CD14-positive monocyte (primary cell): ENCODE measurements around the gene FBXL16. TPM values are rescaled to one million over a fixed set of nuclear protein-coding genes. Genes with fewer than 3 reads are reported as not detected.

Experiments
- DNase-seq, 3 donors: peaks; one replicate each; pipeline ENCODE4 v3.0.0-alpha.2; 2011 to 2022
- H2AFZ ChIP-seq: 2 replicates; pipeline ENCODE4 v1.6.0; 2012; ENCODE audit warnings: mild to moderate bottlenecking, low read depth, low read length, inconsistent platforms; ENCODE audit not compliant: insufficient read depth, poor library complexity, severe bottlenecking
- H3K27ac ChIP-seq, 2 donors: 1 replicate in 1 of 2; 2 replicates in 1 of 2; pipeline ENCODE4 v1.5.1; 2012 to 2013; ENCODE audit warnings: low read length in 2 of 2, control low read depth in 1 of 2, inconsistent platforms in 1 of 2, low read depth in 1 of 2, mild to moderate bottlenecking in 1 of 2
- H3K27me3 ChIP-seq, 2 donors: one replicate each; pipeline versions ENCODE4 v1.6.0 to v1.6.1; 2011 to 2013; ENCODE audit warnings: low read length in 2 of 2; ENCODE audit not compliant: control insufficient read depth in 2 of 2, insufficient read depth in 2 of 2
- H3K36me3 ChIP-seq, 2 donors: replicated peaks in 1 of 2; 1 replicate in 1 of 2; 2 replicates in 1 of 2; pipeline versions ENCODE4 v1.5.1 to v1.6.1; 2012 to 2013; ENCODE audit warnings: low read length in 2 of 2, control low read depth in 1 of 2, inconsistent platforms in 1 of 2, mild to moderate bottlenecking in 1 of 2; ENCODE audit not compliant: insufficient read depth in 2 of 2, control insufficient read depth in 1 of 2
- H3K4me1 ChIP-seq, 2 donors: 1 replicate in 1 of 2; 2 replicates in 1 of 2; pipeline versions ENCODE4 v1.5.1 to v1.6.1; 2012 to 2013; ENCODE audit warnings: low read length in 2 of 2, control low read depth in 1 of 2, inconsistent platforms in 1 of 2, mild to moderate bottlenecking in 1 of 2, moderate library complexity in 1 of 2; ENCODE audit not compliant: insufficient read depth in 2 of 2, control insufficient read depth in 1 of 2
- H3K4me2 ChIP-seq: replicated peaks from 2 replicates; pipeline ENCODE3; 2012; ENCODE audit warnings: low read length, moderate library complexity, mild to moderate bottlenecking; ENCODE audit not compliant: poor library complexity, severe bottlenecking; ENCODE audit errors: extremely low read depth
- H3K4me3 ChIP-seq, 3 experiments: fragments of 200-600 bp in 1 of 3; sonication (generic) in 1 of 3; replicated peaks in 1 of 3; 1 replicate in 2 of 3; 2 replicates in 1 of 3; pipeline ENCODE4 v1.5.1; 2011 to 2013; ENCODE audit warnings: low read length in 3 of 3, mild to moderate bottlenecking in 3 of 3, control low read depth in 2 of 3, low read depth in 2 of 3, inconsistent platforms in 1 of 3, moderate library complexity in 1 of 3
- H3K79me2 ChIP-seq: 2 replicates; pipeline ENCODE4 v1.6.0; 2012; ENCODE audit warnings: mild to moderate bottlenecking, control low read depth, inconsistent platforms, low read length, moderate library complexity; ENCODE audit not compliant: insufficient read depth
- H3K9ac ChIP-seq: 2 replicates; pipeline ENCODE4 v1.6.0; 2017; ENCODE audit warnings: low read length, mild to moderate bottlenecking; ENCODE audit not compliant: insufficient read depth, poor library complexity, severe bottlenecking
- H3K9me3 ChIP-seq, 2 donors: replicated peaks in 1 of 2; 1 replicate in 1 of 2; 2 replicates in 1 of 2; pipeline versions ENCODE4 v1.5.1 to v1.6.1; 2012 to 2013; ENCODE audit warnings: low read length in 2 of 2, control low read depth in 1 of 2; ENCODE audit not compliant: control insufficient read depth in 1 of 2, insufficient read depth in 1 of 2
- H4K20me1 ChIP-seq: 2 replicates; pipeline ENCODE4 v1.6.0; 2012; ENCODE audit warnings: mild to moderate bottlenecking, low read length, control low read depth, moderate library complexity; ENCODE audit not compliant: insufficient read depth
- H3K27ac Mint-ChIP-seq, 7 donors: one replicate each; pipeline ENCODE4 v1.8.0; 2020; ENCODE audit warnings: mild to moderate bottlenecking in 7 of 7, mixed read lengths in 7 of 7, moderate library complexity in 6 of 7, inconsistent platforms in 2 of 7
- H3K27me3 Mint-ChIP-seq, 3 donors: one replicate each; pipeline ENCODE4 v1.8.0; 2021 to 2022; ENCODE audit warnings: low read depth in 3 of 3, mild to moderate bottlenecking in 3 of 3, mixed read lengths in 3 of 3, moderate library complexity in 3 of 3, inconsistent platforms in 1 of 3
- H3K36me3 Mint-ChIP-seq, 2 donors: one replicate each; pipeline ENCODE4 v1.8.0; 2020; ENCODE audit warnings: mixed read lengths in 2 of 2, inconsistent platforms in 1 of 2, mild to moderate bottlenecking in 1 of 2
- H3K4me1 Mint-ChIP-seq: one replicate; pipeline ENCODE4 v1.8.0; 2020; ENCODE audit warnings: mild to moderate bottlenecking, mixed read lengths
- H3K4me3 Mint-ChIP-seq, 2 donors: one replicate each; pipeline ENCODE4 v1.8.0; 2020; ENCODE audit warnings: mild to moderate bottlenecking in 2 of 2, mixed read lengths in 2 of 2, moderate library complexity in 1 of 2
- H3K9me3 Mint-ChIP-seq, 7 donors: one replicate each; pipeline ENCODE4 v1.8.0; 2020 to 2022; ENCODE audit warnings: mixed read lengths in 7 of 7, mild to moderate bottlenecking in 6 of 7, moderate library complexity in 6 of 7, inconsistent platforms in 2 of 7
- CTCF ChIP-seq: fragments of 200-600 bp; IDR thresholded peaks from one replicate; pipeline ENCODE4 v1.8.0; 2022; ENCODE audit warnings: antibody characterized with exemption, mild to moderate bottlenecking
- WGBS: methylation state at CpG from one replicate; pipeline ENCODE4 v1.1.5; 2013; ENCODE audit warnings: missing lambda C conversion rate; ENCODE audit not compliant: insufficient coverage; 5-methylcytosine and 5-hydroxymethylcytosine counted together
- intact Hi-C, 2 donors: fragments of 100-400 bp; cut with micrococcal nuclease; formaldehyde crosslinking; loops; one replicate each; pipeline versions ENCODE4 v1.15.0 to v1.15.1; 2023
- polyA plus RNA-seq, 3 donors: library from polyadenylated mRNA; depleted of rRNA in 1 of 3; unstranded in 2 of 3; stranded (reverse) in 1 of 3; fragments of 300-500 nt in 2 of 3; fragments of >200 nt in 1 of 3; fragmentation: Illumina TruSeq in 2 of 3; gene quantifications; 1 replicate in 2 of 3; 2 replicates in 1 of 3; pipeline ENCODE4 v1.2.3, GENCODE V29; 2012 to 2021

The FBXL16 gene
- polyA plus RNA-seq, 3 donors: 0.28 to 1.0 (median 0.49) TPM

DNA sequence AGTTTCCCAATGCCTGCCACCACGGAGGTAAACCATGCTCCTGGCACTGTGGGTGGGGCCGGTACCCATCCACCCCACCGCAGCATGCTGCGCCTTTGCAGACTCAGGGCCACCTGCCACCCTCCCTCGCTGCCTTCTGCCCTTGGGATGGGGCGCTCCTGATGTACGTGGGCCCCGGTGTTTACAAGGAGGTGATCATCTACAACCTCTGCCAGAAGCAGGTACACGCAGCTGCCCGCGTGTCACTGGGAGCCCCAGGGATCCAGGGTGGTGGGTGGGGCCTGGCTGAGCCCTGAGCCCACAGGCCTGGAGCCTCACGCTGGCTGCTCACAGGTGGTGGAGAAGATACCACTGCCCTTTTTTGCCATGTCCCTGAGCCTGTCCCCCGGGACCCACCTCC is 39.0 kb downstream of the FBXL16 start:
- no peak for DNase-seq
- intact Hi-C loops: no loop called here
- Histone ChIP-seq H3K9ac (no peak overlapping the region), H3K4me3 (no peak overlapping the region), H4K20me1 (peaks cover 28% of the 10 kb centered on the region), H2AFZ (no peak overlapping the region), H3K4me1 (peaks cover 17 to 21% of the 10 kb centered on the region in 2 donors), H3K9me3 (no peaks in the 10 kb centered on the region), H3K27ac (no peak overlapping the region), H3K4me2 (no peak overlapping the region), H3K36me3 (peaks cover 23 to 24% of the 10 kb centered on the region in 2 donors), H3K79me2 (peaks cover 20% of the 10 kb centered on the region), H3K27me3 (no peaks in the 10 kb centered on the region)
- Mint-ChIP-seq H3K36me3 (peaks cover 14 to 28% of the 10 kb centered on the region in 2 donors), H3K27me3 (peaks cover 0 to 2% (median 2%) of the 10 kb centered on the region in 3 donors), H3K4me3 (no peak overlapping the region), H3K4me1 (peaks cover 9% of the 10 kb centered on the region), H3K27ac (no peak overlapping the region), H3K9me3 (no peaks in the 10 kb centered on the region)
- WGBS: 97% methylated on average over 9 of the region's 13 CpGs
- no peak for TF ChIP-seq CTCF

DNA sequence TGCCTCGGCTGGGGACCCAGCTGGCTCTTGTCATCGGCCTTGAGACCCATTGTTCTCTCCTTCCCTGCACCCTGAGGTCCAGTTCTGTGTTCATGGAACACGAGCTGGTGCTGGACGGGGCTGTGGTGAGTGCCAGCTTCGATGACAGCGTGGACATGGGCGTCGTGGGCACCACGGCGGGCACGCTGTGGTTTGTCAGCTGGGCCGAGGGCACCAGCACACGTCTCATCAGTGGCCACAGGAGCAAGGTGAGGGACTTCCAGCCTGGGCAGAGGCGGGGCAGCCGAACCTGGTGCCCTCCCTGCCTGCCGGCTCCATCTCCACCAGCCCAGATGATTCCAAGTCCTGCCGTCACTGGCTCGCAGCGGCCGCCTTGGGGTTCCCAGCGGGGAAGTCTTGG is 43.0 kb downstream of the FBXL16 start:
- Histone ChIP-seq H3K4me2 (no peak overlapping the region), H4K20me1 (no peaks in the 10 kb centered on the region), H3K4me1 (peaks cover 15 to 20% of the 10 kb centered on the region in 2 donors), H3K36me3 (no peaks in the 10 kb centered on the region), H3K9ac (no peak overlapping the region), H3K4me3 (no peak overlapping the region), H3K79me2 (no peaks in the 10 kb centered on the region), H3K27me3 (no peaks in the 10 kb centered on the region), H3K27ac (no peak overlapping the region), H2AFZ (no peak overlapping the region), H3K9me3 (no peaks in the 10 kb centered on the region)
- 95% methylated on average over 21 of the region's 21 CpGs for WGBS
- no peak for TF ChIP-seq CTCF
- Mint-ChIP-seq H3K9me3 (no peaks in the 10 kb centered on the region), H3K36me3 (peaks cover 0 to 6% of the 10 kb centered on the region in 2 donors), H3K4me3 (no peak overlapping the region), H3K4me1 (peaks cover 11% of the 10 kb centered on the region), H3K27me3 (peaks cover 0 to 2% (median 2%) of the 10 kb centered on the region in 3 donors), H3K27ac (peak overlapping the region in 1 of 7 donors; percentile 20)
- intact Hi-C loops: loop anchor here in 1 of 2 donors (2.0 to 5.0 kb wide), 2 partner anchors 16 to 85 kb away; no protein-coding TSS in a partner anchor
- DNase-seq: no peak
